Measurements from ENCODE around the gene COG2. TPM values are rescaled to one million over a fixed set of nuclear protein-coding genes. Genes with fewer than 3 reads are reported as not detected.

COG2 gene
- total RNA-seq, 1 experiment from 2014 or later, result 51.0 TPM

GRCh38 chr1:230728710-230729392 is 86.6 kb downstream of the COG2 start:
- DNase-seq (no peak), ATAC-seq (no peak)
- Histone ChIP-seq H3K27me3 (ENCODE audit: low read length) (no peaks in the 10 kb centered on the region), H4K20me1 (ENCODE audit: low read length) (no peaks in the 10 kb centered on the region), H3F3A (ENCODE audit: low read length, unreplicated experiment) (no peaks in the 10 kb centered on the region), H3K9ac (ENCODE audit: low read length) (no peak overlapping the region), H3K36me3 (ENCODE audit: low read depth, low read length) (no peaks in the 10 kb centered on the region), H3K4me2 (ENCODE audit: low read length) (no peak overlapping the region), H2AFZ (ENCODE audit: low read length) (no peak overlapping the region), H3K4me1 (ENCODE audit: insufficient read depth, low read length) (no peaks in the 10 kb centered on the region), H3K27ac (ENCODE audit: low read length) (no peak overlapping the region), H3K9me2 (replicated peaks; ENCODE audit: low read length) (no peaks in the 10 kb centered on the region), H3K79me2 (ENCODE audit: low read length) (no peaks in the 10 kb centered on the region), H3K9me3 (ENCODE audit: low read length) (no peaks in the 10 kb centered on the region), H3K4me3 (ENCODE audit: low read length) (no peak overlapping the region)
- POLR2A ChIA-PET (ENCODE audit: unreplicated experiment), result interaction anchor here (0.5 kb wide), 1 partner anchor 12 kb away, joined by 4 read pairs; no protein-coding TSS in a partner anchor
- CTCF ChIA-PET, result no interaction called here
- TF ChIP-seq EZH2phosphoT487 (IDR thresholded peaks at IDR 0.05; ENCODE audit: borderline replicate concordance, low read length) (no peak), EZH2 (IDR thresholded peaks at IDR 0.05; ENCODE audit: low read length, unreplicated experiment) (no peak), CTCF (conservative IDR thresholded peaks at IDR 0.05; ENCODE audit: low read depth, low read length) (no peak)
- BruUV-seq (replicated peaks), result no TSS peak
- intact Hi-C loops (cut with micrococcal nuclease), result no loop called here

- H4K20me1 ChIP-seq (ENCODE audit: low read length), result no peaks in the 10 kb centered on the region
- no peaks in the 10 kb centered on the region for H3K27me3 ChIP-seq (ENCODE audit: low read length)
- H3F3A ChIP-seq (ENCODE audit: low read length, unreplicated experiment), result no peaks in the 10 kb centered on the region
- ATAC-seq (no peak), DNase-seq (no peak)
- H3K4me2 ChIP-seq (ENCODE audit: low read length), result no peak overlapping the region
- CTCF ChIA-PET, result no interaction called here
- H3K9me3 ChIP-seq (ENCODE audit: low read length), result no peaks in the 10 kb centered on the region
- POLR2A ChIA-PET (ENCODE audit: unreplicated experiment), result no interaction called here
- no peak overlapping the region for H3K4me3 ChIP-seq (ENCODE audit: low read length)
- intact Hi-C loops (cut with micrococcal nuclease), result no loop called here
- no TSS peak for BruUV-seq (replicated peaks)
- H3K9me2 ChIP-seq (replicated peaks; ENCODE audit: low read length), result no peaks in the 10 kb centered on the region
- no peak overlapping the region for H3K27ac ChIP-seq (ENCODE audit: low read length)
- no peak overlapping the region for H2AFZ ChIP-seq (ENCODE audit: low read length)
- TF ChIP-seq EZH2 (IDR thresholded peaks at IDR 0.05; ENCODE audit: low read length, unreplicated experiment), result no peak
- no peak for TF ChIP-seq EZH2phosphoT487 (IDR thresholded peaks at IDR 0.05; ENCODE audit: borderline replicate concordance, low read length)
- TF ChIP-seq CTCF (conservative IDR thresholded peaks at IDR 0.05; ENCODE audit: low read depth, low read length), result no peak
- peaks cover 5% of the 10 kb centered on the region; the same call in 1 of the 2 replicates for H3K4me1 ChIP-seq (ENCODE audit: insufficient read depth, low read length)
- no peaks in the 10 kb centered on the region for H3K79me2 ChIP-seq (ENCODE audit: low read length)
- H3K9ac ChIP-seq (ENCODE audit: low read length), result no peak overlapping the region
- no peaks in the 10 kb centered on the region for H3K36me3 ChIP-seq (ENCODE audit: low read depth, low read length)
Measured at GRCh38 chr1:230730977-230731376, 88.7 kb downstream of the COG2 start.

- DNase-seq (peak; percentile 80), ATAC-seq (peak; percentile 89)
- H3K79me2 ChIP-seq (ENCODE audit: low read length), result no peaks in the 10 kb centered on the region
- H3K27ac ChIP-seq (ENCODE audit: low read length), result no peak overlapping the region
- 0 out of 2 replicates have a peak overlapping the region, but pooled peaks have one; percentile 35 for H2AFZ ChIP-seq (ENCODE audit: low read length)
- H3K9me3 ChIP-seq (ENCODE audit: low read length), result no peaks in the 10 kb centered on the region
- H3K36me3 ChIP-seq (ENCODE audit: low read depth, low read length), result no peaks in the 10 kb centered on the region
- no peak overlapping the region for H3K4me3 ChIP-seq (ENCODE audit: low read length)
- intact Hi-C loops (cut with micrococcal nuclease), result no loop called here
- ChIA-PET CTCF (no interaction called here), POLR2A (ENCODE audit: unreplicated experiment) (no interaction called here)
- H4K20me1 ChIP-seq (ENCODE audit: low read length), result no peaks in the 10 kb centered on the region
- H3K27me3 ChIP-seq (ENCODE audit: low read length), result no peaks in the 10 kb centered on the region
- H3K9me2 ChIP-seq (replicated peaks; ENCODE audit: low read length), result no peaks in the 10 kb centered on the region
- no peak for TF ChIP-seq EZH2phosphoT487 (IDR thresholded peaks at IDR 0.05; ENCODE audit: borderline replicate concordance, low read length)
- no peak for TF ChIP-seq CTCF (conservative IDR thresholded peaks at IDR 0.05; ENCODE audit: low read depth, low read length)
- no peak for TF ChIP-seq EZH2 (IDR thresholded peaks at IDR 0.05; ENCODE audit: low read length, unreplicated experiment)
- H3K4me2 ChIP-seq (ENCODE audit: low read length), result no peak overlapping the region
- no peaks in the 10 kb centered on the region for H3F3A ChIP-seq (ENCODE audit: low read length, unreplicated experiment)
- peaks cover 5% of the 10 kb centered on the region; the same call in 1 of the 2 replicates for H3K4me1 ChIP-seq (ENCODE audit: insufficient read depth, low read length)
- H3K9ac ChIP-seq (ENCODE audit: low read length), result no peak overlapping the region
- no TSS peak for BruUV-seq (replicated peaks)
Measured at GRCh38 chr1:230735447-230735846, 93.2 kb downstream of the COG2 start.
